Activated naive CD4-positive, alpha-beta T cell treated with anti-CD3 and anti-CD28 coated beads, Interleukin-2, amount 50 U/mL, for 72 hours (primary cell): ENCODE measurements around the gene OR6B2. TPM values are rescaled to one million over a fixed set of nuclear protein-coding genes. Genes with fewer than 3 reads are reported as not detected.

ENCODE experiments used
- ATAC-seq, 2 donors: fragments of 150-1000 bp; cut with Tn5 transposase; 2 replicates each; pipeline ENCODE4 v1.10.0; 2021; ENCODE audit warnings: mild to moderate bottlenecking in 2 of 2, moderate library complexity in 2 of 2
- DNase-seq, 2 donors: peaks; one replicate each; pipeline ENCODE4 v3.0.0; 2021 to 2022; ENCODE audit warnings: low spot score in 2 of 2
- H3K27ac Mint-ChIP-seq, 2 donors: one replicate each; pipeline ENCODE4 v1.8.0; 2022; ENCODE audit warnings: mild to moderate bottlenecking in 2 of 2, mixed read lengths in 2 of 2
- H3K36me3 Mint-ChIP-seq, 2 donors: one replicate each; pipeline ENCODE4 v1.8.0; 2022; ENCODE audit warnings: mixed read lengths in 2 of 2
- H3K9me3 Mint-ChIP-seq, 2 donors: one replicate each; pipeline ENCODE4 v1.8.0; 2022; ENCODE audit warnings: mixed read lengths in 2 of 2
- total RNA-seq, 2 donors: library from RNA; stranded (reverse); gene quantifications; one replicate each; pipeline ENCODE4 v1.2.3, GENCODE V29; 2022

OR6B2 gene
- total RNA-seq, 2 donors from 2014 or later: not detected

- ATAC-seq (no peak), DNase-seq (no peak)
- no peaks in the 10 kb centered on the region for H3K9me3 Mint-ChIP-seq
- H3K36me3 Mint-ChIP-seq: peaks cover 5 to 7% of the 10 kb centered on the region in 2 donors
- no peak overlapping the region for H3K27ac Mint-ChIP-seq
Measured at GRCh38 chr2:239997686-239998409, 32.4 kb downstream of the OR6B2 start.

DNA sequence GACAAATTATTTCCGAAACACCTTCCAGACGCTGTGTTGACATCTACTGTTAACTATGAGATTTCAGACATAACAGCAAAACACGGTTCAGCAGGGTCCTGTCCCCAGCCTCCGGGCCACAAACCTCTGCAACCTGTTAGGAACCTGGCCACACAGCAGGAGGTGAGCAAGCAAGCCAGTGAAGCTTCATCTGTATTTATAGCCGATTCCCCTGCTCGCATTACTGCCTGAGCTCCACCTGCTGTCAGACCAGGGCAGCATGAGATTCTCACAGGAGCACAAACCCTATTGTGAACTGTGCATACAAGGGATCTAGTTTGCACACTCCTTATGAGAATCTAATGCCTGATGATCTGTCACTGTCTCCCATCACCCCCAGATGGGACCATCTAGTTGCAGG, 36.1 kb downstream of the OR6B2 start:
- Mint-ChIP-seq H3K27ac (no peak overlapping the region), H3K9me3 (no peaks in the 10 kb centered on the region), H3K36me3 (peaks cover 8 to 11% of the 10 kb centered on the region in 2 donors)
- ATAC-seq (no peak), DNase-seq (no peak)

DNA sequence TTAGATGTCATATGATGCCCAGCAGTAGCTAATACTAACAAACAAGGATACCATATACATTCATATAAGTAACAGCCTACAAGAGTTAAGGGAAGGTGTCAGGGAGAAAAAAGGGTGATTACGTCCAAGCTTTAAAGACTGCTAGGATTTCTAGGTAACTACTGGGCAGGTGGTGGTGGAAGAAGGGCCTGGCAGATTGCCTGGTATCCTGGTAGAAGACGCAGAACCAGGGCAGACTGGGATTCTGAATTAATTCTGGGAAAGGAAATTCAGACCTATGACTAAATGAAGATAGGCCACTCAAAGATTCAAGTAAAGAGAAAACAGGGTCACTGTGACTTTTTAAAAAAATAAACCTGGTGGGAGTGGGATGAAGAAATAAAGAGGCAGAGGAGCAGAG, 36.9 kb downstream of the OR6B2 start:
- H3K27ac Mint-ChIP-seq: peak overlapping the region in 1 of 2 donors; percentile 81
- no peaks in the 10 kb centered on the region for H3K9me3 Mint-ChIP-seq
- H3K36me3 Mint-ChIP-seq: peaks cover 11% of the 10 kb centered on the region in 2 donors
- DNase-seq: no peak
- no peak for ATAC-seq

- no peak for DNase-seq
- peak in 1 of 2 donors; percentile 36 for ATAC-seq
Measured at GRCh38 chr2:239991689-239992314, 38.4 kb downstream of the OR6B2 start.

GRCh38 chr2:239990966-239991365, 39.3 kb downstream of the OR6B2 start:
- DNase-seq (no peak), ATAC-seq (no peak)
- H3K27ac Mint-ChIP-seq: no peak overlapping the region
- H3K36me3 Mint-ChIP-seq: peaks cover 28 to 29% of the 10 kb centered on the region in 2 donors
- H3K9me3 Mint-ChIP-seq: no peaks in the 10 kb centered on the region

More at GRCh38 chr2:239991689-239992314, 38.4 kb downstream of the OR6B2 start:
- peaks cover 20 to 21% of the 10 kb centered on the region in 2 donors for H3K36me3 Mint-ChIP-seq
- no peaks in the 10 kb centered on the region for H3K9me3 Mint-ChIP-seq
- H3K27ac Mint-ChIP-seq: no peak overlapping the region

- Mint-ChIP-seq H3K9me3 (peaks cover 0 to 5% of the 10 kb centered on the region in 2 donors), H3K27ac (peak overlapping the region in 1 of 2 donors; percentile 18), H3K36me3 (peaks cover 36 to 43% of the 10 kb centered on the region in 2 donors)
- DNase-seq (no peak), ATAC-seq (no peak)
Measured at GRCh38 chr2:239985356-239985755, 44.9 kb downstream of the OR6B2 start.

- H3K27ac Mint-ChIP-seq: no peak overlapping the region
- peaks cover 0 to 5% of the 10 kb centered on the region in 2 donors for H3K9me3 Mint-ChIP-seq
- peaks cover 31 to 38% of the 10 kb centered on the region in 2 donors for H3K36me3 Mint-ChIP-seq
- DNase-seq (no peak), ATAC-seq (no peak)
Measured at GRCh38 chr2:239984421-239985194, 45.6 kb downstream of the OR6B2 start.

DNA sequence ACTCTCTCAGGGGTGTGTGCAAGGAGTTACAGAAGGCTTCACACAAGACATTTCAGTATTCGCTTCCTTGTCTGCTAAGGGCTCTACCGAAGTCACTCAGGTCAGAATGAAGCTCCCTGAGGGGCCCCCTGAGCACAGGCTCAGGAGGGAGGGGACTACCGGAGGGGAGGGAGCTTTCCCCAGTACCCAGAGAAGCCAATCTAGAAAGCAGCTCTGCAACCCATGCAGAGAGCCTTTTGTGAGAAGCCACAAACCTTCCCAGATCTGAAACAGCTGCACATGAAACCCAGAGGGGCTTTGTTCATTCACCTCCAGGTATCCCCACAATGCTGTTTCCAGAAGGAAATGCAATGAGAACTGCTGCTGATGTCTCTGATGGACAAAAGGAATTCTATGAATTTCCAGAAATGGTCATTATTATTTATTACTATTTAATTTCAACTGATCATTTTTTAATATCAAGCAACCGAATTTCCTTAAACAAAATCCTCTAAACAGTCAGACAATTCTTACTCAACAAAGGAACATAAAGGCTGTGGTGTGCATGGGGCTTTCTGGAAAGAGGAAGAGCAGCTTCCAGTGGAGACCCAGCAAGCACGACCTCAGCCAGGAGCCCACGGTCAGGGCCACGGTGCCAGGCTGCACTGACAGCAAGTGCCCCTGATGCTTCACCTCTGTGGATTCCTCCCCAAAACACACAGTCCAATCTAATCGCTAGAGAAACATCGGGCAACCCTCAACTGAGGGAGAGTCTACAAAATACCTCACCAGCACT, 47.0 kb downstream of the OR6B2 start:
- Mint-ChIP-seq H3K9me3 (peaks cover 0 to 5% of the 10 kb centered on the region in 2 donors), H3K36me3 (peaks cover 31% of the 10 kb centered on the region in 2 donors), H3K27ac (no peak overlapping the region)
- no peak for DNase-seq
- ATAC-seq: no peak

Other genes with a start within 250 kb of the OR6B2 start
- gene NDUFA10, start 5.1 kb downstream of the OR6B2 start, total RNA-seq: 100 to 1,000 TPM; 131 to 152 TPM
- not detected for gene OR6B3, start 23.1 kb upstream of the OR6B2 start, total RNA-seq
- 10 to 100 TPM; 92.9 to 97.6 TPM for gene COPS9, start 105.9 kb upstream of the OR6B2 start, total RNA-seq
- not detected for gene OTOS, start 110.2 kb upstream of the OR6B2 start, total RNA-seq